Spleen (tissue), 7 donors: ENCODE measurements around the gene RIOX2.

Source experiments
- POLR2A ChIP-seq, 3 donors: fragments of 450-650 bp; IDR thresholded peaks; one replicate each; pipeline ENCODE4 v1.5.1; 2017; ENCODE audit warnings: antibody characterized with exemption in 3 of 3, mild to moderate bottlenecking in 1 of 3
- POLR2AphosphoS5 ChIP-seq, 3 donors: sonication (generic); formaldehyde crosslinking; IDR thresholded peaks; one replicate each; pipeline ENCODE4 v1.5.1; 2017; ENCODE audit warnings: antibody characterized with exemption in 3 of 3
- TF ChIP-seq, protein P1 (sequence below), 11 experiments: fragments of 200-600 bp in 7 of 11; fragments of 450-650 bp in 4 of 11; sonication (generic) in 4 of 11; IDR thresholded peaks in 8 of 11; conservative IDR thresholded peaks in 3 of 11; 1 replicate in 7 of 11; 2 replicates in 4 of 11; pipeline versions ENCODE4 v1.4.0 to v1.8.0; 2016 to 2021; ENCODE audit warnings: antibody characterized with exemption in 11 of 11, inconsistent platforms in 4 of 11, mild to moderate bottlenecking in 1 of 11
- donor health status: DM: no; HTN: no; CAD: no; lungs with moderate emphysema.
- donor health status: DM: no; HTN: no; CAD: no.
- donor health status: DM: no; HTN: no; CAD: no.

- TF ChIP-seq, protein P1, sequence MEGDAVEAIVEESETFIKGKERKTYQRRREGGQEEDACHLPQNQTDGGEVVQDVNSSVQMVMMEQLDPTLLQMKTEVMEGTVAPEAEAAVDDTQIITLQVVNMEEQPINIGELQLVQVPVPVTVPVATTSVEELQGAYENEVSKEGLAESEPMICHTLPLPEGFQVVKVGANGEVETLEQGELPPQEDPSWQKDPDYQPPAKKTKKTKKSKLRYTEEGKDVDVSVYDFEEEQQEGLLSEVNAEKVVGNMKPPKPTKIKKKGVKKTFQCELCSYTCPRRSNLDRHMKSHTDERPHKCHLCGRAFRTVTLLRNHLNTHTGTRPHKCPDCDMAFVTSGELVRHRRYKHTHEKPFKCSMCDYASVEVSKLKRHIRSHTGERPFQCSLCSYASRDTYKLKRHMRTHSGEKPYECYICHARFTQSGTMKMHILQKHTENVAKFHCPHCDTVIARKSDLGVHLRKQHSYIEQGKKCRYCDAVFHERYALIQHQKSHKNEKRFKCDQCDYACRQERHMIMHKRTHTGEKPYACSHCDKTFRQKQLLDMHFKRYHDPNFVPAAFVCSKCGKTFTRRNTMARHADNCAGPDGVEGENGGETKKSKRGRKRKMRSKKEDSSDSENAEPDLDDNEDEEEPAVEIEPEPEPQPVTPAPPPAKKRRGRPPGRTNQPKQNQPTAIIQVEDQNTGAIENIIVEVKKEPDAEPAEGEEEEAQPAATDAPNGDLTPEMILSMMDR (IDR thresholded peaks at IDR 0.05 in 8 of 11, conservative IDR thresholded peaks at IDR 0.05 in 3 of 11) = no peak
- no peak for TF ChIP-seq POLR2A (IDR thresholded peaks at IDR 0.05)
- TF ChIP-seq POLR2AphosphoS5 (IDR thresholded peaks at IDR 0.05) = no peak
Observed at GRCh38 chr3:98008855-98009254, 36.6 kb upstream of the RIOX2 start.
